ENCODE measurements around the gene SNU13. TPM values are rescaled to one million over a fixed set of nuclear protein-coding genes. Genes with fewer than 3 reads are reported as not detected.

SNU13 gene
- total and polyA plus RNA-seq, 2 of the 4 experiments (the other 2 are of a cell fraction): 122 to 185 TPM

GRCh38 chr22:41697126-41697775 lies 8.6 kb upstream of the SNU13 start:
- Histone ChIP-seq H4K91ac (ENCODE audit: insufficient read depth, low read depth, low read length) (peak overlapping the region; percentile 70), H3K9me1 (ENCODE audit: insufficient read depth, low read length) (0 out of 2 replicates have a peak, but pooled peaks cover 3% of the 10 kb centered on the region), H3K9ac (ENCODE audit: low read depth, low read length) (peak overlapping the region; percentile 32), H3K79me1 (ENCODE audit: low read depth in 1 of 2, low read length in 2 of 2) (no peaks in the 10 kb centered on the region), H3K18ac (ENCODE audit: low read depth, low read length) (no peak overlapping the region), H4K8ac (ENCODE audit: low read depth in 2 of 2, low read length in 2 of 2) (peak overlapping the region; percentile 27 to 95), H2AK5ac (ENCODE audit: low read depth, low read length) (peak overlapping the region; percentile 84), H4K20me1 (ENCODE audit: insufficient read depth, low read length) (no peaks in the 10 kb centered on the region), H2BK120ac (ENCODE audit: low read depth, low read length) (peak overlapping the region; percentile 64), H3K14ac (replicated peaks; ENCODE audit: low read depth, low read length) (peak overlapping the region; percentile 65), H2BK20ac (ENCODE audit: low read depth, low read length) (peak overlapping the region; percentile 30), H3K56ac (ENCODE audit: extremely low read depth, insufficient read depth, low read length) (no peak overlapping the region), H3K9me3 (ENCODE audit: control insufficient read depth, insufficient read depth, low read length) (no peaks in the 10 kb centered on the region), H2AK9ac (replicated peaks; ENCODE audit: low read depth, low read length, poor library complexity) (peak overlapping the region; percentile 45), H3K4me1 (ENCODE audit: control insufficient read depth, insufficient read depth, low read length) (peaks cover 6% of the 10 kb centered on the region), H4K5ac (ENCODE audit: low read depth, low read length) (peak overlapping the region; percentile 51), H3K23ac (ENCODE audit: low read depth, low read length) (no peak overlapping the region; the same call in 1 of the 2 replicates), H3K36me3 (ENCODE audit: control insufficient read depth, insufficient read depth, low read length) (peaks cover 7% of the 10 kb centered on the region; the same call in 1 of the 2 replicates), H2BK15ac (ENCODE audit: low read depth, low read length) (peak overlapping the region; percentile 50; the same call in 1 of the 3 replicates), H3K4me3 (ENCODE audit: insufficient read depth, low read depth, low read length) (no peak overlapping the region), H3K4ac (ENCODE audit: low read depth, low read length) (peak overlapping the region; percentile 80), H3K27ac (ENCODE audit: insufficient read depth, low read length) (peak overlapping the region; percentile 37), H3K4me2 (ENCODE audit: low read depth, low read length) (peak overlapping the region; percentile 61), H3K27me3 (ENCODE audit: control insufficient read depth, insufficient read depth, low read length) (no peaks in the 10 kb centered on the region; the same call in 1 of the 2 replicates), H2BK5ac (ENCODE audit: low read depth, low read length, poor library complexity, severe bottlenecking) (no peak overlapping the region), H2AFZ (replicated peaks; ENCODE audit: low read length, poor library complexity) (peak overlapping the region; percentile 96)
- WGBS, 2 experiments (ENCODE audit: extremely low coverage in 2 of 2, insufficient read length in 1 of 2): 100% methylated on average over 2 of the region's 12 CpGs; no CpG with 5 or more reads in 1 of the 2 experiments
- TF ChIP-seq RAD21 (IDR thresholded peaks at IDR 0.05; ENCODE audit: low read length) (peak; percentile 84), BHLHE40 (IDR thresholded peaks at IDR 0.05; ENCODE audit: low read depth, low read length) (no peak), NFE2L2 (IDR thresholded peaks at IDR 0.05; ENCODE audit: low read depth, low read length) (no peak), SMC3 (IDR thresholded peaks at IDR 0.05; ENCODE audit: low read depth, low read length) (peak; percentile 90), MAZ (IDR thresholded peaks at IDR 0.05; ENCODE audit: borderline replicate concordance, low read depth, low read length) (peak; percentile 21; the same call in 1 of the 2 replicates), CTCF (conservative IDR thresholded peaks at IDR 0.05; ENCODE audit: low read depth, low read length) (peak; percentile 88)
- in situ Hi-C loops (cut with MboI; ENCODE audit: low sequenced_read_pairs) (loop anchor here (5.0 kb wide), 1 partner anchor 245 kb away; no protein-coding TSS in a partner anchor), dilution Hi-C loops (cut with HindIII; ENCODE audit: low sequenced_read_pairs, unreplicated experiment) (no loop called here), intact Hi-C loops (cut with micrococcal nuclease) (loop anchor here (1.0 to 2.0 kb wide), 2 partner anchors 50 to 244 kb away; no protein-coding TSS in a partner anchor)
- DNase-seq: peak; percentile 80
- CTCF ChIA-PET: interaction anchor here (0.6 to 2.2 kb wide), 29 partner anchors 8 to 777 kb away, joined by 3 to 26 read pairs (median 4); partner anchors contain the start of genes CCDC134, CENPM and SNU13
- BruUV-seq (replicated peaks): no TSS peak
- peak; percentile 92 for ATAC-seq (ENCODE audit: low read depth)
- POLR2A ChIA-PET (ENCODE audit: unreplicated experiment): interaction anchor here (0.5 to 1.1 kb wide), 2 partner anchors 8 to 364 kb away, joined by 4 to 14 read pairs; partner anchors contain the start of gene SNU13

All from IMR-90 (cell line).